OCI-LY7 (cell line): ENCODE results near the gene METTL1. TPM values are rescaled to one million over a fixed set of nuclear protein-coding genes. Genes with fewer than 3 reads are reported as not detected.

Experiments
- BruUV-seq: library from RNA; stranded (reverse); fragments of 400-500 nt; replicated peaks from 2 replicates; lab custom pipeline; 2021; lab: Mats Ljungman, UMichigan
- CTCF ChIA-PET: fragments of 300-600 bp; sonication (Branson Sonifier 250); formaldehyde crosslinking; loops from one replicate; lab custom pipeline; 2022; ENCODE audit warnings: antibody characterized with exemption; ENCODE audit not compliant: unreplicated experiment; lab: Charles Lee
- POLR2A ChIA-PET: fragments of 300-600 bp; sonication (Branson Sonifier 250); formaldehyde crosslinking; loops from one replicate; lab custom pipeline; 2022; ENCODE audit warnings: antibody characterized with exemption; lab: Charles Lee
- DNase-seq: peaks from one replicate; pipeline ENCODE4 v3.0.0-alpha.2; 2015; ENCODE audit warnings: low spot score
- H2AFZ ChIP-seq: fragments of 200-600 bp; sonication (generic), shearing (Covaris generic); 2 replicates; pipeline ENCODE4 v1.6.1; 2014; ENCODE audit warnings: mild to moderate bottlenecking, antibody characterized with exemption, low read length, moderate library complexity
- H3K27ac ChIP-seq: fragments of 200-600 bp; sonication (generic); 2 replicates; pipeline ENCODE4 v1.5.1; 2014; ENCODE audit warnings: mixed run types, low read depth, mild to moderate bottlenecking, moderate library complexity, low read length, inconsistent platforms; ENCODE audit not compliant: poor library complexity, severe bottlenecking
- H3K36me3 ChIP-seq: fragments of 200-600 bp; sonication (generic); 2 replicates; pipeline ENCODE4 v1.6.1; 2014; ENCODE audit warnings: mild to moderate bottlenecking, antibody characterized with exemption, low read length, moderate library complexity, mixed read lengths; ENCODE audit not compliant: insufficient read depth
- H3K4me1 ChIP-seq: fragments of 200-600 bp; sonication (generic); 2 replicates; pipeline ENCODE4 v1.5.1; 2014; ENCODE audit warnings: mild to moderate bottlenecking, low read length; ENCODE audit not compliant: insufficient read depth, poor library complexity, severe bottlenecking
- H3K4me2 ChIP-seq: fragments of 200-600 bp; sonication (generic); 2 replicates; pipeline ENCODE4 v1.6.1; 2014; ENCODE audit warnings: mild to moderate bottlenecking, low read length
- H3K4me3 ChIP-seq: fragments of 200-600 bp; sonication (generic); 2 replicates; pipeline ENCODE4 v1.5.1; 2014; ENCODE audit warnings: mild to moderate bottlenecking, low read depth, low read length; ENCODE audit not compliant: poor library complexity, severe bottlenecking
- H3K79me2 ChIP-seq: fragments of 200-600 bp; sonication (generic); 2 replicates; pipeline ENCODE4 v1.6.1; 2016; ENCODE audit warnings: low read depth, mild to moderate bottlenecking, low read length, moderate library complexity, mixed read lengths; ENCODE audit not compliant: insufficient read depth
- H3K9me2 ChIP-seq: fragments of 200-600 bp; sonication (generic); 2 replicates; pipeline ENCODE4 v1.6.1; 2016; ENCODE audit warnings: mild to moderate bottlenecking, low read length, mixed read lengths; ENCODE audit not compliant: insufficient read depth
- H3K9me3 ChIP-seq: fragments of 200-600 bp; sonication (generic); 2 replicates; pipeline ENCODE4 v1.6.1; 2014; ENCODE audit warnings: mild to moderate bottlenecking, mixed run types, low read length, mixed read lengths
- H4K20me1 ChIP-seq: fragments of 200-600 bp; sonication (generic); 2 replicates; pipeline ENCODE4 v1.6.1; 2014; ENCODE audit warnings: mild to moderate bottlenecking, antibody characterized with exemption, low read length, moderate library complexity, mixed read lengths; ENCODE audit not compliant: insufficient read depth
- CTCF ChIP-seq: fragments of 200-600 bp; sonication (generic); conservative IDR thresholded peaks from 2 replicates; pipeline ENCODE4 v1.5.1; 2014; ENCODE audit warnings: mild to moderate bottlenecking, antibody characterized with exemption, low read length, moderate library complexity, mixed read lengths
- EZH2phosphoT487 ChIP-seq: fragments of 200-600 bp; sonication (generic); IDR thresholded peaks from 2 replicates; pipeline ENCODE4 v1.6.1; 2018; ENCODE audit warnings: low read depth, borderline replicate concordance, mild to moderate bottlenecking, mixed run types, antibody characterized with exemption, low read length, moderate library complexity, mixed read lengths
- intact Hi-C: fragments of 100-400 bp; cut with micrococcal nuclease; formaldehyde crosslinking; loops from one replicate; pipeline ENCODE4 v1.10.0; 2022; ENCODE audit not compliant: unreplicated experiment
- total RNA-seq, 2 experiments: library from RNA; depleted of rRNA in 1 of 2; stranded (reverse); fragments of >200 nt in 1 of 2; shearing (Covaris generic) in 1 of 2; gene quantifications; 2 replicates each; pipeline ENCODE4 v1.2.3, GENCODE V29; 2014 to 2022

METTL1 gene
- total RNA-seq, 2 experiments from 2014 or later = 22.2 to 23.6 TPM

- ChIA-PET POLR2A (no interaction called here), CTCF (no interaction called here)
- peaks cover 70% of the 10 kb centered on the region for H3K36me3 ChIP-seq
These were observed 40.4 kb downstream of the METTL1 start for GRCh38 chr12:57731411-57732080.

GRCh38 chr12:57730336-57731067 lies 41.4 kb downstream of the METTL1 start:
- no peaks in the 10 kb centered on the region for H3K79me2 ChIP-seq
- H3K27ac ChIP-seq = no peak overlapping the region
- no peak for DNase-seq
- no peaks in the 10 kb centered on the region for H3K9me3 ChIP-seq
- H3K4me1 ChIP-seq = no peaks in the 10 kb centered on the region
- ChIA-PET CTCF (no interaction called here), POLR2A (no interaction called here)
- no peaks in the 10 kb centered on the region for H4K20me1 ChIP-seq
- TF ChIP-seq EZH2phosphoT487 = no peak
- no peak for TF ChIP-seq CTCF
- H3K9me2 ChIP-seq = no peaks in the 10 kb centered on the region
- no peak overlapping the region for H2AFZ ChIP-seq
- intact Hi-C loops = no loop called here
- BruUV-seq = no TSS peak
- H3K4me2 ChIP-seq = no peak overlapping the region
- no peak overlapping the region for H3K4me3 ChIP-seq
- peaks cover 77% of the 10 kb centered on the region for H3K36me3 ChIP-seq

More at GRCh38 chr12:57731411-57732080, 40.4 kb downstream of the METTL1 start:
- no peak overlapping the region for H3K27ac ChIP-seq
- H3K9me2 ChIP-seq = no peaks in the 10 kb centered on the region
- no peak overlapping the region for H3K4me2 ChIP-seq
- no TSS peak for BruUV-seq
- no peaks in the 10 kb centered on the region for H4K20me1 ChIP-seq
- H3K79me2 ChIP-seq = no peaks in the 10 kb centered on the region
- H2AFZ ChIP-seq = no peak overlapping the region
- TF ChIP-seq EZH2phosphoT487 (no peak), CTCF (no peak)
- no peak overlapping the region for H3K4me3 ChIP-seq
- intact Hi-C loops = no loop called here
- no peak for DNase-seq
- no peaks in the 10 kb centered on the region for H3K9me3 ChIP-seq
- H3K4me1 ChIP-seq = no peaks in the 10 kb centered on the region

- TF ChIP-seq CTCF = no peak
- no peak for TF ChIP-seq EZH2phosphoT487
- no peaks in the 10 kb centered on the region for H3K9me3 ChIP-seq
- H2AFZ ChIP-seq = no peak overlapping the region
- DNase-seq = no peak
- BruUV-seq = no TSS peak
- CTCF ChIA-PET = no interaction called here
- no peak overlapping the region for H3K27ac ChIP-seq
- intact Hi-C loops = no loop called here
- no peak overlapping the region for H3K4me3 ChIP-seq
- H3K4me1 ChIP-seq = peaks cover 8% of the 10 kb centered on the region
- no peak overlapping the region for H3K4me2 ChIP-seq
- H3K9me2 ChIP-seq = no peaks in the 10 kb centered on the region
- no peaks in the 10 kb centered on the region for H3K79me2 ChIP-seq
- H4K20me1 ChIP-seq = no peaks in the 10 kb centered on the region
- POLR2A ChIA-PET = no interaction called here
- H3K36me3 ChIP-seq = peaks cover 73% of the 10 kb centered on the region
These were observed 42.5 kb downstream of the METTL1 start for GRCh38 chr12:57729321-57729844.
